Esophagus (tissue), 2 donors: ENCODE results near the gene GHR. TPM values are rescaled to one million over a fixed set of nuclear protein-coding genes. Genes with fewer than 3 reads are reported as not detected.

Experiments used
- H3K27ac ChIP-seq, 2 donors: one replicate each; pipeline ENCODE4 v1.5.1; 2013; ENCODE audit warnings: low read depth in 2 of 2, mild to moderate bottlenecking in 2 of 2, inconsistent platforms in 1 of 2, low read length in 1 of 2, moderate library complexity in 1 of 2
- H3K27me3 ChIP-seq, 2 donors: one replicate each; pipeline ENCODE4 v1.6.1; 2013; ENCODE audit warnings: low read length in 2 of 2, control low read depth in 1 of 2, mild to moderate bottlenecking in 1 of 2; ENCODE audit not compliant: insufficient read depth in 2 of 2, control insufficient read depth in 1 of 2
- H3K36me3 ChIP-seq, 2 donors: one replicate each; pipeline ENCODE4 v1.6.1; 2013; ENCODE audit warnings: low read length in 1 of 2; ENCODE audit not compliant: control insufficient read depth in 2 of 2, insufficient read depth in 2 of 2
- H3K4me1 ChIP-seq, 2 donors: one replicate each; pipeline ENCODE4 v1.6.1; 2013; ENCODE audit warnings: low read length in 1 of 2; ENCODE audit not compliant: control insufficient read depth in 2 of 2, insufficient read depth in 2 of 2
- H3K4me3 ChIP-seq, 2 donors: one replicate each; pipeline ENCODE4 v1.5.1; 2013; ENCODE audit warnings: low read length in 2 of 2, mild to moderate bottlenecking in 2 of 2, low read depth in 1 of 2, moderate library complexity in 1 of 2
- H3K9me3 ChIP-seq, 2 donors: one replicate each; pipeline ENCODE4 v1.6.1; 2013; ENCODE audit warnings: mild to moderate bottlenecking in 2 of 2, low read depth in 1 of 2, low read length in 1 of 2, moderate library complexity in 1 of 2; ENCODE audit not compliant: control insufficient read depth in 2 of 2, insufficient read depth in 1 of 2
- WGBS, 2 donors: extraction: QIAGEN DNeasy Blood & Tissue Kit; methylation state at CpG; one replicate each; pipeline ENCODE4 v1.1.7; 2013; 5-methylcytosine and 5-hydroxymethylcytosine counted together
- polyA plus RNA-seq, 2 donors: library from polyadenylated mRNA; stranded (reverse); fragments of 200-250 nt; gene quantifications; one replicate each; pipeline ENCODE4 v1.2.3, GENCODE V29; 2013
- donor health status: healthy with polysubstance abuse.
- donor health status: Bipolar disorder and iron deficiency.

GHR gene
- polyA plus RNA-seq, 2 donors = 1.2 to 1.6 TPM

GRCh38 chr5:42597318-42597937, 174.2 kb downstream of the GHR start:
- Histone ChIP-seq H3K36me3 (no peaks in the 10 kb centered on the region), H3K4me3 (no peak overlapping the region), H3K4me1 (no peaks in the 10 kb centered on the region), H3K9me3 (no peaks in the 10 kb centered on the region), H3K27ac (no peak overlapping the region), H3K27me3 (no peaks in the 10 kb centered on the region)
- 77 to 83% methylated on average over 4 of the region's 4 CpGs for WGBS, 2 donors

- H3K27me3 ChIP-seq = no peaks in the 10 kb centered on the region
- no peaks in the 10 kb centered on the region for H3K36me3 ChIP-seq
- H3K4me3 ChIP-seq = no peak overlapping the region
- no peaks in the 10 kb centered on the region for H3K9me3 ChIP-seq
- H3K27ac ChIP-seq = no peak overlapping the region
- no peaks in the 10 kb centered on the region for H3K4me1 ChIP-seq
Measured at GRCh38 chr5:42598311-42598710, 175.1 kb downstream of the GHR start.

DNA sequence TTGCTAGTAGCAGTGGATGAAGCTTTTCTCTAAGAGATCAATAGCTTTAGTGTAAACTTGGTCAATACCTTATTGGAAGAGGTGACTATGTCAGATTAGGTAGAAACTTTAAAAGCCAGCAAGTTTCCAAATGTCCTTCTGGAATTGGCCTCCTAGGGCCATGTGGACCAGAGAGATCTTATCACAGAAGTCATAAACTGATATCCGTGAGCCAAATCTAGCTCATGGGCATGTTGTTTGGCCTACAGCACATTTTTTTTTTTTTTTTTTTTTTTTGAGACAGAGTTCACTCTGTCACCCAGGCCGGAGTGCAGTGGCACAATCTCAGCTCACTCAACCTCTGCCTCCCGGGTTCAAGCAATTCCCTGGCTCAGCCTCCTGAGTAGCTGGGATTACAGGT, 175.9 kb downstream of the GHR start:
- WGBS, 2 donors = 81 to 88% methylated on average over 3 of the region's 3 CpGs
- Histone ChIP-seq H3K9me3 (no peaks in the 10 kb centered on the region), H3K27ac (no peak overlapping the region), H3K4me3 (no peak overlapping the region), H3K27me3 (no peaks in the 10 kb centered on the region), H3K36me3 (no peaks in the 10 kb centered on the region), H3K4me1 (no peaks in the 10 kb centered on the region)

DNA sequence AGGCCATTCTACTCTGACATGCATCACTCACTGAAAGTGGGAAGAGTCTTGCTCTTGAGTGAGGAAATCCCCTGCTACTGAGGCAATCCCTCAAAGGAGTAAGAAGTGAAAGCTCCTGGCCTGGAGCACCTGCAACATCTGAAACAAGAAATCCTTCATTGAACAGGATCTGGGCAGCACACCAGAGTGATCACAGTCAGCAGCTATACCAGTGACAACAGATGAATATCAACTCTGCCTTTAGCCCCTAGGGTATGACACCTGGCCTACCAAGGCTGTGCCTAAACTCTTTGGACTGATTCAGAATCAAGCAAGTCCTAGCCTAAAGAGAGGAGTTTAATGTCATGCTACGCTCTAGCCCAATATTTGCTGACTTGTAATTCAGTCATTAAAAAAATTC, 177.2 kb downstream of the GHR start:
- Histone ChIP-seq H3K9me3 (no peaks in the 10 kb centered on the region), H3K36me3 (no peaks in the 10 kb centered on the region), H3K27me3 (no peaks in the 10 kb centered on the region), H3K27ac (no peak overlapping the region), H3K4me3 (no peak overlapping the region), H3K4me1 (no peaks in the 10 kb centered on the region)
- WGBS, 2 donors = 56 to 71% methylated on average over 1 of the region's 1 CpG

- Histone ChIP-seq H3K27me3 (no peaks in the 10 kb centered on the region), H3K9me3 (no peaks in the 10 kb centered on the region), H3K4me3 (no peak overlapping the region), H3K4me1 (no peaks in the 10 kb centered on the region), H3K36me3 (no peaks in the 10 kb centered on the region), H3K27ac (no peak overlapping the region)
Measured at GRCh38 chr5:42604171-42604711, 181.0 kb downstream of the GHR start.

- H3K27me3 ChIP-seq = no peaks in the 10 kb centered on the region
- 63 to 81% methylated on average over 2 of the region's 2 CpGs for WGBS, 2 donors
- no peaks in the 10 kb centered on the region for H3K9me3 ChIP-seq
- no peak overlapping the region for H3K4me3 ChIP-seq
- H3K36me3 ChIP-seq = no peaks in the 10 kb centered on the region
- no peaks in the 10 kb centered on the region for H3K4me1 ChIP-seq
- H3K27ac ChIP-seq = no peak overlapping the region
Measured at GRCh38 chr5:42605490-42605889, 182.3 kb downstream of the GHR start.

DNA sequence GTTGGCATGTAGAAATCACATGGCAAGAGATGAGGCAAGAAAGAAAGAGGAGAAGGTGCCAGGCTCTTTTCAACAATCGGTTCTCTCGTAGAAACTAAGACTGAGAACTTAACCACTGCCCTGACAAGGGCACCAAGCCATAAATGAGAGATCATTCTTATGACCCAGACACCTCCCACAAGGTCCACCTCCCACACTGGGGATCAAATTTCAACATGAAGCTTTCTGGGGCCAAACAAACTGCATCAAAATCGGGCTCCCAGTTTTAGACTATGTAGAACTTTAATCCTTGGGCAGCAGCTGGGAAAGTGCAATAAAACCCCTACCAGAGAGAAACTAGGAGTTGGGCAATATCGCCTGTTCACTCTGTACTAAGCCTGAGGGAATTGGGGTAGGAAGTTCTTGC, 183.2 kb downstream of the GHR start:
- Histone ChIP-seq H3K27me3 (no peaks in the 10 kb centered on the region), H3K4me3 (no peak overlapping the region), H3K9me3 (no peaks in the 10 kb centered on the region), H3K4me1 (no peaks in the 10 kb centered on the region), H3K36me3 (no peaks in the 10 kb centered on the region), H3K27ac (no peak overlapping the region)
- 72 to 82% methylated on average over 4 of the region's 4 CpGs for WGBS, 2 donors

DNA sequence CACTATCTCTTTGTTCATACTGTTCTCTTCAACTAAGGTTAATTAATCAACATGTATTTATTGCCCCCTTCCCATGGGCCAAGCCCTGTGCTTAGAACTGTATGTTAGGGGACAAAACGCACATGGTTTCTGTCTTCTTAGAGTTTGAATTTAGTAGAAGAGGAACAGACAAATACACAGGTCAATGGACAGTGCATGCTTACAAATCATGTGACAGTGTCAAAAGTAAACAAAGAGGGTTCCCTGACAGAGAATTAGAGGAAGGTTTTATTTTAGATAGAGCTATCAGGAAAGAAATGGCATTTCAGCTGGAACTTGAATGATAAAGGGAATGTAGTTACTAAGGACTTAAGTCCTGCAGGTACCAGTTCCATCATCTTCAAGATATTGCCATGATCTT, 188.2 kb downstream of the GHR start:
- Histone ChIP-seq H3K27ac (no peak overlapping the region), H3K27me3 (no peaks in the 10 kb centered on the region), H3K4me1 (no peaks in the 10 kb centered on the region), H3K9me3 (no peaks in the 10 kb centered on the region), H3K4me3 (no peak overlapping the region), H3K36me3 (no peaks in the 10 kb centered on the region)
- 86 to 92% methylated on average over 1 of the region's 1 CpG for WGBS, 2 donors

DNA sequence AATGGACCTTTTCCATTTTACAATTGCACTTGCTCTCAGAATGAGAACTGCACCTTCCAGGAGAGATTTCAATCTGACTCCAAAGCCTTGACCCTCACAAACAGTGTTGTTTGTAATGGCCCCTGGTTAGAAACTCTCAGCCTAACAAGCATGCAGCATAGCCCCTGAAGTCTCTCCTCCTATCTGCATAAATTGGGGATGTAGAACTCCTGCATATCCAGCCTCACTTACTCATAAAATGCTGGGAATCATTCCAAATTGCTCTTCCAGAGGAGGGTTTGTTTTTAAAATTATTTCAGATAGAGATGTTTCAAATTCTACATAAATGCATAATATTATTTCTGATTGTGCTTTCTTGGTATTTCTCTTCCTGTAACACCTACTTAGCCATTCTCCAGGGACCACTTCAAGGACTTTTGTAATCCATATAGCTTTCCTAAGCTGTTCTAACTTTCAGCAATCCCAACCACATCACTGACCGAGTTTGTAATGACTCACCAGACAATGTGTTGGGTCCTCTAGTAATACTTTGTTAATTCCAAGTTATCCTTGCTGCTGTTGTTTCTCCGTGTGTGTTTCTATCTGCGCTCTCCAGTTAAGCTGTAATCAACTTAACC, 189.6 kb downstream of the GHR start:
- WGBS, 2 donors = 41 to 60% methylated on average over 3 of the region's 3 CpGs
- Histone ChIP-seq H3K36me3 (no peaks in the 10 kb centered on the region), H3K4me1 (no peaks in the 10 kb centered on the region), H3K4me3 (no peak overlapping the region), H3K9me3 (no peaks in the 10 kb centered on the region), H3K27me3 (no peaks in the 10 kb centered on the region), H3K27ac (no peak overlapping the region)

GRCh38 chr5:42614509-42614908, 191.3 kb downstream of the GHR start:
- H3K36me3 ChIP-seq = no peaks in the 10 kb centered on the region
- H3K9me3 ChIP-seq = no peaks in the 10 kb centered on the region
- no peak overlapping the region for H3K27ac ChIP-seq
- H3K4me1 ChIP-seq = peaks cover 0 to 2% of the 10 kb centered on the region in 2 donors
- no peak overlapping the region for H3K4me3 ChIP-seq
- H3K27me3 ChIP-seq = no peaks in the 10 kb centered on the region
